ENCODE measurements around the gene BCAS3. TPM values are rescaled to one million over a fixed set of nuclear protein-coding genes. Genes with fewer than 3 reads are reported as not detected.

The BCAS3 gene
- polyA plus RNA-seq, 3 donors: 10.3 to 19.1 (median 14.7) TPM

DNA sequence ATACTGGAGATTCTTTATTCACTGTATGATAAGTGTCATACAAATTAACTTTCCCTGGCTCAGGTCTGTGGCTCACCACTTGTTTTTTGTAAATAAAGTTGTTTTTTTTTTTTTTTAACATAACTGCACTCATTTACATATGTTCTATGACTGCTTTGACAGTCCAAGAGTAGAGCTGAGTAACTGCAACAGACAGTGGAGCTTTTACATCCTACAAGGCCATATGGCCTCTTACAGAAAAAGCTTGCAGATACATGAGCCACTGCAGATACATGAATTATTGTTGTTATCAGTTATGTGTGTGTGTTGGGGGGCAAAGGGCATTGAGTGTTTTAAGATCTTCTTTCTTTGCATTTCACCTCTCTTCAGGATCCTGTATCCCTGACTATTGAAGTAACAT lies 311.7 kb downstream of the BCAS3 start:
- Mint-ChIP-seq H3K4me1 (no peaks in the 10 kb centered on the region), H3K27me3 (ENCODE audit: low read depth in 3 of 3) (peaks cover 0 to 3% (median 1%) of the 10 kb centered on the region in 3 donors), H3K27ac (no peak overlapping the region), H3K4me3 (no peak overlapping the region), H3K36me3 (no peaks in the 10 kb centered on the region), H3K9me3 (peaks cover 0 to 2% (median 0%) of the 10 kb centered on the region in 7 donors)
- Histone ChIP-seq H3K27ac (ENCODE audit: low read depth in 1 of 2, low read length in 2 of 2) (no peak overlapping the region), H3K4me1 (ENCODE audit: control insufficient read depth in 1 of 2, insufficient read depth in 2 of 2, low read length in 2 of 2) (no peaks in the 10 kb centered on the region), H3K4me3 (replicated peaks in 1 of 3; ENCODE audit: low read depth in 2 of 3, low read length in 3 of 3) (no peak overlapping the region), H3K9me3 (replicated peaks in 1 of 2; ENCODE audit: control insufficient read depth in 1 of 2, insufficient read depth in 1 of 2, low read length in 2 of 2) (no peaks in the 10 kb centered on the region), H4K20me1 (ENCODE audit: insufficient read depth, low read length) (no peaks in the 10 kb centered on the region), H3K36me3 (replicated peaks in 1 of 2; ENCODE audit: control insufficient read depth in 1 of 2, insufficient read depth in 2 of 2, low read length in 2 of 2) (no peaks in the 10 kb centered on the region), H2AFZ (ENCODE audit: insufficient read depth, low read depth, low read length, poor library complexity, severe bottlenecking) (no peak overlapping the region), H3K27me3 (ENCODE audit: control insufficient read depth in 2 of 2, insufficient read depth in 2 of 2, low read length in 2 of 2) (no peaks in the 10 kb centered on the region), H3K4me2 (replicated peaks; ENCODE audit: extremely low read depth, low read length, poor library complexity, severe bottlenecking) (no peak overlapping the region), H3K79me2 (ENCODE audit: insufficient read depth, low read length) (no peaks in the 10 kb centered on the region), H3K9ac (ENCODE audit: insufficient read depth, low read length, poor library complexity, severe bottlenecking) (no peak overlapping the region)
- DNase-seq: no peak
- TF ChIP-seq, protein P1, sequence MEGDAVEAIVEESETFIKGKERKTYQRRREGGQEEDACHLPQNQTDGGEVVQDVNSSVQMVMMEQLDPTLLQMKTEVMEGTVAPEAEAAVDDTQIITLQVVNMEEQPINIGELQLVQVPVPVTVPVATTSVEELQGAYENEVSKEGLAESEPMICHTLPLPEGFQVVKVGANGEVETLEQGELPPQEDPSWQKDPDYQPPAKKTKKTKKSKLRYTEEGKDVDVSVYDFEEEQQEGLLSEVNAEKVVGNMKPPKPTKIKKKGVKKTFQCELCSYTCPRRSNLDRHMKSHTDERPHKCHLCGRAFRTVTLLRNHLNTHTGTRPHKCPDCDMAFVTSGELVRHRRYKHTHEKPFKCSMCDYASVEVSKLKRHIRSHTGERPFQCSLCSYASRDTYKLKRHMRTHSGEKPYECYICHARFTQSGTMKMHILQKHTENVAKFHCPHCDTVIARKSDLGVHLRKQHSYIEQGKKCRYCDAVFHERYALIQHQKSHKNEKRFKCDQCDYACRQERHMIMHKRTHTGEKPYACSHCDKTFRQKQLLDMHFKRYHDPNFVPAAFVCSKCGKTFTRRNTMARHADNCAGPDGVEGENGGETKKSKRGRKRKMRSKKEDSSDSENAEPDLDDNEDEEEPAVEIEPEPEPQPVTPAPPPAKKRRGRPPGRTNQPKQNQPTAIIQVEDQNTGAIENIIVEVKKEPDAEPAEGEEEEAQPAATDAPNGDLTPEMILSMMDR (IDR thresholded peaks at IDR 0.05): no peak
- intact Hi-C loops (cut with micrococcal nuclease): no loop called here

GRCh38 chr17:60989846-60990245 lies 312.2 kb downstream of the BCAS3 start:
- no peak overlapping the region for H3K4me2 ChIP-seq (replicated peaks; ENCODE audit: extremely low read depth, low read length, poor library complexity, severe bottlenecking)
- no peaks in the 10 kb centered on the region for H3K9me3 ChIP-seq (replicated peaks in 1 of 2; ENCODE audit: control insufficient read depth in 1 of 2, insufficient read depth in 1 of 2, low read length in 2 of 2)
- peaks cover under 1 to 3% (median 2%) of the 10 kb centered on the region in 3 donors for H3K27me3 Mint-ChIP-seq (ENCODE audit: low read depth in 3 of 3)
- H3K79me2 ChIP-seq (ENCODE audit: insufficient read depth, low read length): no peaks in the 10 kb centered on the region
- no peaks in the 10 kb centered on the region for H3K4me1 Mint-ChIP-seq
- TF ChIP-seq, protein P1 (IDR thresholded peaks at IDR 0.05): no peak
- H3K27ac ChIP-seq (ENCODE audit: low read depth in 1 of 2, low read length in 2 of 2): no peak overlapping the region
- no peaks in the 10 kb centered on the region for H3K4me1 ChIP-seq (ENCODE audit: control insufficient read depth in 1 of 2, insufficient read depth in 2 of 2, low read length in 2 of 2)
- H2AFZ ChIP-seq (ENCODE audit: insufficient read depth, low read depth, low read length, poor library complexity, severe bottlenecking): no peak overlapping the region
- H3K36me3 Mint-ChIP-seq: no peaks in the 10 kb centered on the region
- no peak overlapping the region for H3K9ac ChIP-seq (ENCODE audit: insufficient read depth, low read length, poor library complexity, severe bottlenecking)
- no peak overlapping the region for H3K4me3 Mint-ChIP-seq
- H4K20me1 ChIP-seq (ENCODE audit: insufficient read depth, low read length): no peaks in the 10 kb centered on the region
- peaks cover 0 to 2% (median 0%) of the 10 kb centered on the region in 7 donors for H3K9me3 Mint-ChIP-seq
- 96% methylated on average over 8 of the region's 9 CpGs for WGBS (ENCODE audit: insufficient coverage)
- no peaks in the 10 kb centered on the region for H3K27me3 ChIP-seq (ENCODE audit: control insufficient read depth in 2 of 2, insufficient read depth in 2 of 2, low read length in 2 of 2)
- DNase-seq: no peak
- intact Hi-C loops (cut with micrococcal nuclease): no loop called here
- no peak overlapping the region for H3K4me3 ChIP-seq (replicated peaks in 1 of 3; ENCODE audit: low read depth in 2 of 3, low read length in 3 of 3)
- H3K27ac Mint-ChIP-seq: no peak overlapping the region
- no peaks in the 10 kb centered on the region for H3K36me3 ChIP-seq (replicated peaks in 1 of 2; ENCODE audit: control insufficient read depth in 1 of 2, insufficient read depth in 2 of 2, low read length in 2 of 2)

Data from CD14-positive monocyte (primary cell).